Keratinocyte (primary cell): ENCODE measurements around the gene LAMB4. TPM values are rescaled to one million over a fixed set of nuclear protein-coding genes. Genes with fewer than 3 reads are reported as not detected.

Source experiments
- DNase-seq: peaks from one replicate; pipeline ENCODE4 v3.0.0-alpha.2; 2011; ENCODE audit warnings: low read depth, missing footprints, low spot score
- FAIRE-seq: peaks from 2 replicates; lab custom pipeline; 2011; peaks lifted over from hg19 to GRCh38; lab: Jason Lieb, UNC
- H2AFZ ChIP-seq: 2 replicates; pipeline ENCODE4 v1.6.0; 2012; ENCODE audit warnings: low read length, control low read depth, inconsistent platforms; ENCODE audit not compliant: control insufficient read depth
- H3K27ac ChIP-seq: 2 replicates; pipeline ENCODE4 v1.5.1; 2011; ENCODE audit warnings: low read length; ENCODE audit not compliant: control insufficient read depth, insufficient read depth
- H3K27me3 ChIP-seq: 3 replicates; pipeline ENCODE4 v1.6.0; 2011; ENCODE audit warnings: low read length; ENCODE audit not compliant: control insufficient read depth, insufficient read depth; ENCODE audit errors: extremely low read depth
- H3K36me3 ChIP-seq, 2 experiments: 2 replicates in 1 of 2; 3 replicates in 1 of 2; pipeline ENCODE4 v1.5.1; 2011; ENCODE audit warnings: low read length in 2 of 2, mild to moderate bottlenecking in 1 of 2; ENCODE audit not compliant: control insufficient read depth in 2 of 2, insufficient read depth in 2 of 2; ENCODE audit errors: extremely low read depth in 1 of 2
- H3K4me1 ChIP-seq: 3 replicates; pipeline ENCODE4 v1.5.1; 2011; ENCODE audit warnings: low read length; ENCODE audit not compliant: control insufficient read depth, insufficient read depth; ENCODE audit errors: extremely low read depth
- H3K4me2 ChIP-seq: 3 replicates; pipeline ENCODE4 v1.6.0; 2011; ENCODE audit warnings: low read depth, low read length; ENCODE audit not compliant: control insufficient read depth, insufficient read depth; ENCODE audit errors: extremely low read depth
- H3K4me3 ChIP-seq, 3 experiments: fragments of 200-600 bp in 1 of 3; sonication (generic) in 1 of 3; 2 replicates in 2 of 3; 3 replicates in 1 of 3; pipeline ENCODE4 v1.5.1; 2011 to 2016; ENCODE audit warnings: low read length in 3 of 3, mild to moderate bottlenecking in 3 of 3, control low read depth in 2 of 3, inconsistent platforms in 1 of 3, low read depth in 1 of 3, mixed read lengths in 1 of 3, mixed run types in 1 of 3, moderate library complexity in 1 of 3; ENCODE audit not compliant: control insufficient read depth in 2 of 3, insufficient read depth in 2 of 3; ENCODE audit errors: extremely low read depth in 1 of 3
- H3K79me2 ChIP-seq: 2 replicates; pipeline ENCODE4 v1.6.0; 2012; ENCODE audit warnings: low read length; ENCODE audit not compliant: control insufficient read depth, insufficient read depth
- H3K9ac ChIP-seq: 3 replicates; pipeline ENCODE4 v1.6.0; 2011; ENCODE audit warnings: low read length; ENCODE audit not compliant: control insufficient read depth, insufficient read depth; ENCODE audit errors: extremely low read depth
- H3K9me1 ChIP-seq: 3 replicates; pipeline ENCODE4 v1.6.0; 2011; ENCODE audit warnings: low read length; ENCODE audit not compliant: control insufficient read depth, insufficient read depth; ENCODE audit errors: extremely low read depth
- H3K9me3 ChIP-seq: 2 replicates; pipeline ENCODE4 v1.5.1; 2012; ENCODE audit warnings: low read depth, low read length; ENCODE audit not compliant: control insufficient read depth
- H4K20me1 ChIP-seq: 3 replicates; pipeline ENCODE4 v1.6.0; 2011; ENCODE audit warnings: low read length; ENCODE audit not compliant: control insufficient read depth, insufficient read depth; ENCODE audit errors: extremely low read depth
- CTCF ChIP-seq, 3 experiments: IDR thresholded peaks in 1 of 3; conservative IDR thresholded peaks in 1 of 3; optimal IDR thresholded peaks in 1 of 3; 2 replicates in 2 of 3; 3 replicates in 1 of 3; pipeline versions ENCODE3 to v1.5.1; 2011; ENCODE audit warnings: low read length in 3 of 3, mild to moderate bottlenecking in 3 of 3, moderate library complexity in 2 of 3, control low read depth in 1 of 3, inconsistent platforms in 1 of 3; ENCODE audit not compliant: insufficient read depth in 2 of 3; ENCODE audit errors: extremely low read depth in 1 of 3
- EZH2 ChIP-seq: IDR thresholded peaks from one replicate; pipeline ENCODE4 v1.6.1; 2012; ENCODE audit warnings: inconsistent platforms, mild to moderate bottlenecking, low read length, moderate library complexity
- dilution Hi-C: fragments of 300-500 bp; cut with MboI; formaldehyde crosslinking; loops from one replicate; pipeline ENCODE4 v1.7.0; 2020; ENCODE audit warnings: low sequenced_read_pairs; ENCODE audit not compliant: extremely low pct_ligation_motif_present
- polyA plus RNA-seq, 5 experiments: library from polyadenylated mRNA; depleted of rRNA in 3 of 5; stranded (reverse) in 3 of 5; stranded (forward) in 1 of 5; unstranded in 1 of 5; fragments of >200 nt; gene quantifications; 1 replicate in 1 of 5; 2 replicates in 3 of 5; 3 replicates in 1 of 5; pipeline versions ENCODE4 v1.2.1 to v1.2.3, GENCODE V29; 2011 to 2012; ENCODE audit warnings: missing spikeins in 2 of 5, low read depth in 1 of 5, low replicate concordance in 1 of 5

Gene LAMB4
- polyA plus RNA-seq, 1 donor (not counting 4 experiments of a cell fraction or from before 2014, with no cell fraction given) = 3.7 TPM

DNA sequence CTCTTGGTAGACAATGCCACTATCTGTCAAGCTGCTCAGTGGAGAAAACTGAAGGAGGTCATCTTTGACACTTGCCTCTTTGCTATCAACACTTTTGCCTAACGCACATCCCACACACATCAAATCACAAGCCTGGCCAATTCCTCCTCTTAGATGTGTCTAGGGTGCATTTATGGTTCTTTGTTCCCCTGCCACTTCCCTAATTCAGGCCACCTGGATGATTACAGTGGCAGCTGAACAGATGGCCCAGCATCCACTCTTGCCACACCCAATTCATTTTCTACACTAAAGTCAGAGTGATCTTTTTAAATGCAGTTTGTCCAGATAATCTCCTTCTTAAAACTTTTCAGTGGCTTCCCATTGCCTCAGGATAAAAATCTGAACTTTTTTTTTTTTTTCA lies 58.6 kb downstream of the LAMB4 start:
- no peaks in the 10 kb centered on the region for H4K20me1 ChIP-seq
- TF ChIP-seq EZH2 (no peak), CTCF (optimal IDR thresholded peaks at IDR 0.05 in 1 of 3, IDR thresholded peaks at IDR 0.05 in 1 of 3, conservative IDR thresholded peaks at IDR 0.05 in 1 of 3; ENCODE audit: extremely low read depth in 1 of 3, insufficient read depth in 2 of 3, low read length in 3 of 3) (no peak)
- H3K79me2 ChIP-seq = no peaks in the 10 kb centered on the region
- H3K9me1 ChIP-seq = no peaks in the 10 kb centered on the region
- DNase-seq (no peak), FAIRE-seq (no peak)
- peaks cover 3% of the 10 kb centered on the region for H3K4me1 ChIP-seq
- dilution Hi-C loops = no loop called here
- no peak overlapping the region for H3K4me2 ChIP-seq
- no peak overlapping the region for H3K9ac ChIP-seq
- H3K9me3 ChIP-seq = no peaks in the 10 kb centered on the region
- H2AFZ ChIP-seq = no peak overlapping the region
- no peaks in the 10 kb centered on the region for H3K36me3 ChIP-seq
- no peak overlapping the region for H3K27ac ChIP-seq
- no peak overlapping the region for H3K4me3 ChIP-seq
- no peaks in the 10 kb centered on the region for H3K27me3 ChIP-seq

GRCh38 chr7:108069646-108070045 lies 60.5 kb downstream of the LAMB4 start:
- Histone ChIP-seq H3K9me1 (no peaks in the 10 kb centered on the region), H3K27me3 (no peaks in the 10 kb centered on the region), H3K79me2 (no peaks in the 10 kb centered on the region), H3K4me1 (peaks cover 3% of the 10 kb centered on the region), H2AFZ (no peak overlapping the region), H4K20me1 (no peaks in the 10 kb centered on the region), H3K9me3 (no peaks in the 10 kb centered on the region), H3K9ac (no peak overlapping the region), H3K36me3 (no peaks in the 10 kb centered on the region), H3K4me2 (no peak overlapping the region), H3K27ac (no peak overlapping the region), H3K4me3 (no peak overlapping the region)
- TF ChIP-seq EZH2 (no peak), CTCF (optimal IDR thresholded peaks at IDR 0.05 in 1 of 3, IDR thresholded peaks at IDR 0.05 in 1 of 3, conservative IDR thresholded peaks at IDR 0.05 in 1 of 3; ENCODE audit: extremely low read depth in 1 of 3, insufficient read depth in 2 of 3, low read length in 3 of 3) (no peak)
- FAIRE-seq (no peak), DNase-seq (no peak)
- dilution Hi-C loops = no loop called here
